HG02763 (cell line): ENCODE data around the gene PROSER3.

Source experiments
- ATAC-seq: cut with Tn5 transposase; IDR thresholded peaks from one replicate; pipeline ENCODE4 v1.9.1; 2021; ENCODE audit warnings: mild to moderate bottlenecking, moderate library complexity; ENCODE audit not compliant: unreplicated experiment

PROSER3 gene

DNA sequence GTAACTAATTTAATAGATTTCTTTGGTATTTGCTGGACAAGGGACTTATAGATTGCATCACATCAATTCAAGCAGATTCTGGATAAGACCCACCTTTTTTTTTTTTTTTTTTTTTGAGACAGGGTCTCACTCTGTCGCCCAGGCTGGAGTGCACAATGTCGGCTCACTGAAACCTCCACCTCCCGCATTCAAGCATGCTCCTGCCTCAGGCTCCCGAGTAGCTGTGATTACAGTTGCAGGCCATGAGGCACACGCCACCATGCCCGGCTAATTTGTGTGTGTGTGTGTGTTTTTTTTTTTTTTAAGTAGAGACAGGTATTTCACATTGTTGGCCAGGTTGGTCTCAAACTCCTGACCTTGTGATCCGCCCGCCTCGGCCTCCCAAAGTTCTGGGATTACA lies 58.9 kb downstream of the PROSER3 start:
- no peak for ATAC-seq

DNA sequence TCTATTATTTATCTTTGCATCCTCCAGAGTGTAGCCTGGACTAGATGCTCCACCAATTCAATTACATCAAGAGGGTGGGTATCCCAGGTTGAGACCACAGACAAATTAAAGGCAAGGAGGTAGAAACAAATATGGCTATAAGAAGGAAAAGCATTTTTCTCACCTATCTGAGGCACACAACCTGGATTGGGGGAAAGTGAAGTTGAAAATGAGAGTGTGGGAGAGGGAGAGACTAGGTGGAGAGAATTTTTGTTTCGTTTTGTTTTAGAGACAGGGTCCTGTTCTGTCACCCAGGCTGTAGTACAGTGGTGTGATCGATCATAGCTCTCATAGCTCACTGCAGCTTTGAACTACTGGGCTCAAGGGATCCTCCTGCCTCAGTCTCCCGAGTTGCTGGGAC lies 60.5 kb downstream of the PROSER3 start:
- ATAC-seq: no peak
